Measurements from ENCODE around the gene APOA5. TPM values are rescaled to one million over a fixed set of nuclear protein-coding genes. Genes with fewer than 3 reads are reported as not detected.

The APOA5 gene
- polyA plus RNA-seq, 1 experiment: not detected

DNA sequence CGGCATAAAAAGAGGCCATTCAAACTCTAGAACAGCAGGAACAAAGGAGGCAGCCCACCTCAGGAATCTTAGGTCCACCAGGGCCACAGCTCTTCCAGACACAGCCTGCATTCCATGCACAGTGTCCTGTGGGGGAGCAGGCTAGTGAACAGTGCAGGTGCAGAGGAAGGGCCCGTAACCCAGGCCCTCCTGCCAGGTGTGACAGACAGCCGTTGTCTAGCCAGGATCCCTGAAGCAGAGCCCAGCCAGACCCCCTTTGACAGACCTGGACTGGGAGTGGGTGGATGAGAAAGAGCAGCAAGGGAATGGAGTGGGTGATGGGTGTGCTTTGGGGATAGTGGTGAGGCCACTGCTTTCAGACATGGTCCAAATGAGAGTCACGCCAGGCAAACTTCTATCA is 2.7 kb downstream of the APOA5 start:
- Histone ChIP-seq H3K27me3 (ENCODE audit: control insufficient read depth, insufficient read depth, low read length) (no peaks in the 10 kb centered on the region), H3K9me3 (ENCODE audit: control insufficient read depth, insufficient read depth, low read length) (no peaks in the 10 kb centered on the region), H3K27ac (ENCODE audit: low read depth, low read length) (no peak overlapping the region), H3K4me3 (ENCODE audit: low read depth, low read length) (no peak overlapping the region)
- ChIA-PET CTCF (interaction anchor here (0.8 to 11.0 kb wide), 5 partner anchors 20 to 317 kb away, joined by 3 to 209 read pairs (median 39); partner anchors contain the start of genes APOA1 and SIK3), POLR2A (interaction anchor here (3.3 kb wide), 1 partner anchor 16 kb away, joined by 11 read pairs; the partner anchor contains the start of gene BUD13)
- TF ChIP-seq, protein P1, sequence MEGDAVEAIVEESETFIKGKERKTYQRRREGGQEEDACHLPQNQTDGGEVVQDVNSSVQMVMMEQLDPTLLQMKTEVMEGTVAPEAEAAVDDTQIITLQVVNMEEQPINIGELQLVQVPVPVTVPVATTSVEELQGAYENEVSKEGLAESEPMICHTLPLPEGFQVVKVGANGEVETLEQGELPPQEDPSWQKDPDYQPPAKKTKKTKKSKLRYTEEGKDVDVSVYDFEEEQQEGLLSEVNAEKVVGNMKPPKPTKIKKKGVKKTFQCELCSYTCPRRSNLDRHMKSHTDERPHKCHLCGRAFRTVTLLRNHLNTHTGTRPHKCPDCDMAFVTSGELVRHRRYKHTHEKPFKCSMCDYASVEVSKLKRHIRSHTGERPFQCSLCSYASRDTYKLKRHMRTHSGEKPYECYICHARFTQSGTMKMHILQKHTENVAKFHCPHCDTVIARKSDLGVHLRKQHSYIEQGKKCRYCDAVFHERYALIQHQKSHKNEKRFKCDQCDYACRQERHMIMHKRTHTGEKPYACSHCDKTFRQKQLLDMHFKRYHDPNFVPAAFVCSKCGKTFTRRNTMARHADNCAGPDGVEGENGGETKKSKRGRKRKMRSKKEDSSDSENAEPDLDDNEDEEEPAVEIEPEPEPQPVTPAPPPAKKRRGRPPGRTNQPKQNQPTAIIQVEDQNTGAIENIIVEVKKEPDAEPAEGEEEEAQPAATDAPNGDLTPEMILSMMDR (IDR thresholded peaks at IDR 0.05; ENCODE audit: low read depth, low read length): no peak
- no peak for DNase-seq (ENCODE audit: low read depth, low spot score)

DNA sequence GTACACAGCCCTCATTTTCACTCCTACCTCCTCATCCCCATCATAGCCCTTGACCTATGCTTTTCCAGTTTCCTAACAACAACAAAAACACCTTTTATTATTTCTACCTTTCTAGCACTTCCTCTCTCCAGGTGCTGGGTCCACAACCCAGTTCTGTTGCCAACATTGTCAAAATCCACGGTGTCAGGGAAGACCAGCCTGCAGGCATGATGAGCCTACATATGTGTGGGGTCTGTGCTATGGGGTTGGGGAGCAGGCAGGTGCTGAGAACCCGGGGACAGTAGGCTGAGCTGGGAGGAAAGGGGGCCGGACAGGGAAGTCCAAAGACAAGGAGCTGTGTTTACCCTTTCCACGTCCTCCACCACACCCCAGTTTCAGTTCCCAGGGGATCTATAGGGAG is 3.1 kb downstream of the APOA5 start:
- Histone ChIP-seq H3K9me3 (ENCODE audit: control insufficient read depth, insufficient read depth, low read length) (no peaks in the 10 kb centered on the region), H3K27ac (ENCODE audit: low read depth, low read length) (peak overlapping the region; percentile 65), H3K27me3 (ENCODE audit: control insufficient read depth, insufficient read depth, low read length) (no peaks in the 10 kb centered on the region), H3K4me3 (ENCODE audit: low read depth, low read length) (peak overlapping the region; percentile 89)
- ChIA-PET POLR2A (interaction anchor here (1.0 to 3.3 kb wide), 4 partner anchors 16 to 390 kb away, joined by 3 to 11 read pairs (median 6); partner anchors contain the start of genes BUD13, PAFAH1B2 and SIDT2), CTCF (interaction anchor here (0.8 to 11.0 kb wide), 6 partner anchors 20 to 438 kb away, joined by 3 to 209 read pairs (median 12); partner anchors contain the start of gene SIK3)
- no peak for DNase-seq (ENCODE audit: low read depth, low spot score)
- TF ChIP-seq, protein P1 (IDR thresholded peaks at IDR 0.05; ENCODE audit: low read depth, low read length): no peak

DNA sequence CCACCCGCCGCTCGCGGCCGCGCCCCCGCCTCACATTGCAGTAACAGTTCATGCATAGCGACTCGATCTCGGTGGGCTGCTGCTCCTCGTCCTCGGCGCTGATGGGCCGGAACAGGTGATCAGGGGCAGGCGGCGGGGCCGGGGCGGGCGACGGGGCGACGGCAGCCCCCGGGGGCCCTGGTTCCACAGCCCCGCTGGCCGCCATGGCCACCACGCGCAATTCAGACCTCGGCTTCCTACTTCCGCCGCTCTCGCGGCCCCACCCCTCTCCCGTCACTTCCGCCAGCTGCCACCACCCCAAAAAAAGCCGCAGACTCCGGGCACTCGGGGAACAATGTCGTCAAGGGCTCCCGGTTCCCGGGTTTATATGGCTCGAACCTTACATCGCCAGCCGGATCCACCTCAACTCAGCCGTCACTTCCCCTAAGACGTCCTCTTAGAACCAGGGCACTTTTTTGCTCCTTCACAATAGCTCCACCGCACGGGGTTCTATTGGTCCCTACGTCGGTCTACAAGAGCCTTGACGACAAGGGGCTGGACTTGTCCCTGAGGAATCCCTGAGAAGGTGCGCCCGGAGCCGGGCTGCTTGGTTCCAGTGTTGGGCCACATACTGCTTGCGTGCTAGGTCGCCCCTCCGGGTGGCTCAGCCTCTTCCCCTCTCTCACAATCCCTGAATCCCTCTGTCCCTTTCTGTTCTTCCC is 3.7 kb downstream of the APOA5 start, which contains the start of gene ZPR1:
ZPR1 (minus strand) TSS at position 238 of the 701 bp plus-strand sequence; CDS start at position 205, 33 bp downstream.
- POLR2A ChIA-PET: interaction anchor here (1.0 to 3.3 kb wide), 4 partner anchors 15 to 390 kb away, joined by 3 to 11 read pairs (median 6); partner anchors contain the start of genes BUD13, PAFAH1B2 and SIDT2
- CTCF ChIA-PET: interaction anchor here (0.8 to 11.0 kb wide), 7 partner anchors 48 to 439 kb away, joined by 3 to 209 read pairs (median 6); partner anchors contain the start of gene SIK3

DNA sequence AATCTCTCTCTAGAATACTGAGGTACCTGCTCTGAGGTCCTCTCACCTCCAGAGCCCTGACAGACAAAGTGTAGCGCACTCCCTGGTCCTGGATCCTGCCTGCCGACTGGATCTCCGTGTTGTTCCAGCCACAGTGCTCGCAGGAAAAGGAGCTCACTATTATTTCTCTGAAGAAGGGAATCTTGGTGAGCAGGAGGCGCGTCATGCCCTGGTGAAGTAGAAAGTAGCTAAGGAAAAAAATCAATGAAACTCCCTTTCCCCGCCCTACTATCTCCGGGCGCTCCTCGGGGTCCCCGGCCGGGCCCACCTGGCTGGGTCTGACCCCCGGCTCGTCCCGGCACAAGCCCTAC is 4.3 kb downstream of the APOA5 start:
- no peaks in the 10 kb centered on the region for H3K27me3 ChIP-seq (ENCODE audit: control insufficient read depth, insufficient read depth, low read length)
- no peak for DNase-seq (ENCODE audit: low read depth, low spot score)
- TF ChIP-seq, protein P1 (IDR thresholded peaks at IDR 0.05; ENCODE audit: low read depth, low read length): no peak
- peak overlapping the region; percentile 89 for H3K4me3 ChIP-seq (ENCODE audit: low read depth, low read length)
- no peaks in the 10 kb centered on the region for H3K9me3 ChIP-seq (ENCODE audit: control insufficient read depth, insufficient read depth, low read length)
- ChIA-PET CTCF (interaction anchor here (0.5 to 11.0 kb wide), 6 partner anchors 49 to 440 kb away, joined by 3 to 209 read pairs (median 4); no protein-coding TSS in a partner anchor), POLR2A (interaction anchor here (1.0 to 3.3 kb wide), 4 partner anchors 14 to 391 kb away, joined by 3 to 11 read pairs (median 6); partner anchors contain the start of genes BUD13, PAFAH1B2 and SIDT2)
- no peak overlapping the region for H3K27ac ChIP-seq (ENCODE audit: low read depth, low read length)

More for the DNA sequence above, 3.7 kb downstream of the APOA5 start, which contains the start of gene ZPR1:
- TF ChIP-seq, protein P1 (IDR thresholded peaks at IDR 0.05; ENCODE audit: low read depth, low read length): peak; percentile 7; the same call in 1 of the 2 replicates
- H3K27ac ChIP-seq (ENCODE audit: low read depth, low read length): peak within 1 kb of the TSS; percentile 65
- no peak for DNase-seq (ENCODE audit: low read depth, low spot score)
- H3K4me3 ChIP-seq (ENCODE audit: low read depth, low read length): peak within 1 kb of the TSS; percentile 89
- no peaks in the 10 kb centered on the region for H3K9me3 ChIP-seq (ENCODE audit: control insufficient read depth, insufficient read depth, low read length)
- H3K27me3 ChIP-seq (ENCODE audit: control insufficient read depth, insufficient read depth, low read length): no peaks in the 10 kb centered on the region

Measured in AG04450 (cell line).